GM21526 (cell line): ENCODE results near the gene FURIN.
"Not testable (repeated sequence)": the region's sequence is repeated elsewhere in the genome, so short reads cannot be mapped to it uniquely, and the experiment has no call there.

Experiments
- ATAC-seq: cut with Tn5 transposase; IDR thresholded peaks from one replicate; pipeline ENCODE4 v1.9.1; 2021; ENCODE audit warnings: moderate library complexity; ENCODE audit not compliant: unreplicated experiment, low FRiP score

Gene FURIN

DNA sequence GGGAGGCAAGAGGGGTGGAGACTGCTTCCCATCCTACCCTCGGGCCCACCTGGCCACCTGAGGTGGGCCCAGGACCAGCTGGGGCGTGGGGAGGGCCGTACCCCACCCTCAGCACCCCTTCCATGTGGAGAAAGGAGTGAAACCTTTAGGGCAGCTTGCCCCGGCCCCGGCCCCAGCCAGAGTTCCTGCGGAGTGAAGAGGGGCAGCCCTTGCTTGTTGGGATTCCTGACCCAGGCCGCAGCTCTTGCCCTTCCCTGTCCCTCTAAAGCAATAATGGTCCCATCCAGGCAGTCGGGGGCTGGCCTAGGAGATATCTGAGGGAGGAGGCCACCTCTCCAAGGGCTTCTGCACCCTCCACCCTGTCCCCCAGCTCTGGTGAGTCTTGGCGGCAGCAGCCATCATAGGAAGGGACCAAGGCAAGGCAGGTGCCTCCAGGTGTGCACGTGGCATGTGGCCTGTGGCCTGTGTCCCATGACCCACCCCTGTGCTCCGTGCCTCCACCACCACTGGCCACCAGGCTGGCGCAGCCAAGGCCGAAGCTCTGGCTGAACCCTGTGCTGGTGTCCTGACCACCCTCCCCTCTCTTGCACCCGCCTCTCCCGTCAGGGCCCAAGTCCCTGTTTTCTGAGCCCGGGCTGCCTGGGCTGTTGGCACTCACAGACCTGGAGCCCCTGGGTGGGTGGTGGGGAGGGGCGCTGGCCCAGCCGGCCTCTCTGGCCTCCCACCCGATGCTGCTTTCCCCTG, 13.8 kb downstream of the FURIN start:
- ATAC-seq: no peak

DNA sequence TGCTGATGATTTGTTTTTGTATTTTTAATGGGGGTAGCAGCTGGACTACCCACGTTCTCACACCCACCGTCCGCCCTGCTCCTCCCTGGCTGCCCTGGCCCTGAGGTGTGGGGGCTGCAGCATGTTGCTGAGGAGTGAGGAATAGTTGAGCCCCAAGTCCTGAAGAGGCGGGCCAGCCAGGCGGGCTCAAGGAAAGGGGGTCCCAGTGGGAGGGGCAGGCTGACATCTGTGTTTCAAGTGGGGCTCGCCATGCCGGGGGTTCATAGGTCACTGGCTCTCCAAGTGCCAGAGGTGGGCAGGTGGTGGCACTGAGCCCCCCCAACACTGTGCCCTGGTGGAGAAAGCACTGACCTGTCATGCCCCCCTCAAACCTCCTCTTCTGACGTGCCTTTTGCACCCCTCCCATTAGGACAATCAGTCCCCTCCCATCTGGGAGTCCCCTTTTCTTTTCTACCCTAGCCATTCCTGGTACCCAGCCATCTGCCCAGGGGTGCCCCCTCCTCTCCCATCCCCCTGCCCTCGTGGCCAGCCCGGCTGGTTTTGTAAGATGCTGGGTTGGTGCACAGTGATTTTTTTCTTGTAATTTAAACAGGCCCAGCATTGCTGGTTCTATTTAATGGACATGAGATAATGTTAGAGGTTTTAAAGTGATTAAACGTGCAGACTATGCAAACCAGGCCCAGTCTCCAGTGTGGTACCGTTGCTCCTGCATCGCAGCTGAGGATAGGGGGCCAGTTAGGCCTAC, 14.6 kb downstream of the FURIN start:
- no peak for ATAC-seq

DNA sequence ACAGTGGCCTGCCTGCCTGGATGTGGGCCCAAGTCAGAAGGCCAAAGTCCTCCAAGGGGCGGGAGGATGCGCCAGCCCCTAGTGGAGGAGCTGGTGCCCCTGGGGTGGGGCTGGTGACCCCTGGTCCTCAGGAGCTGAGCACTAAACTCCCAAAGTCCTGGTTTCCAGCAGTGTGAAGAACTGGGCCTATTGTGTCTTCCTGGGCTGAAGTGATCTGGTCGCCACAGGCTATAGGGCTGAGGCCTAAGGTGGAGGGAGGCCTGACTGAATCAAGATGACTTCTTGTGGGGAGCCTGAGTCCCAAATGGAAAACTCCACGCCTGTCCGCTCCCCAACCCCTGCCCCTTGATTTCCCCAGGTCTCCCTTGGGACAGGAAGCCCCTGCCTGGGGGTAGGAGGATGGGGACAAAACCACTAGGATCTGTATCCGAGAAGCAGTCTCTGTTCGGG, 15.2 kb downstream of the FURIN start:
- ATAC-seq: no peak

DNA sequence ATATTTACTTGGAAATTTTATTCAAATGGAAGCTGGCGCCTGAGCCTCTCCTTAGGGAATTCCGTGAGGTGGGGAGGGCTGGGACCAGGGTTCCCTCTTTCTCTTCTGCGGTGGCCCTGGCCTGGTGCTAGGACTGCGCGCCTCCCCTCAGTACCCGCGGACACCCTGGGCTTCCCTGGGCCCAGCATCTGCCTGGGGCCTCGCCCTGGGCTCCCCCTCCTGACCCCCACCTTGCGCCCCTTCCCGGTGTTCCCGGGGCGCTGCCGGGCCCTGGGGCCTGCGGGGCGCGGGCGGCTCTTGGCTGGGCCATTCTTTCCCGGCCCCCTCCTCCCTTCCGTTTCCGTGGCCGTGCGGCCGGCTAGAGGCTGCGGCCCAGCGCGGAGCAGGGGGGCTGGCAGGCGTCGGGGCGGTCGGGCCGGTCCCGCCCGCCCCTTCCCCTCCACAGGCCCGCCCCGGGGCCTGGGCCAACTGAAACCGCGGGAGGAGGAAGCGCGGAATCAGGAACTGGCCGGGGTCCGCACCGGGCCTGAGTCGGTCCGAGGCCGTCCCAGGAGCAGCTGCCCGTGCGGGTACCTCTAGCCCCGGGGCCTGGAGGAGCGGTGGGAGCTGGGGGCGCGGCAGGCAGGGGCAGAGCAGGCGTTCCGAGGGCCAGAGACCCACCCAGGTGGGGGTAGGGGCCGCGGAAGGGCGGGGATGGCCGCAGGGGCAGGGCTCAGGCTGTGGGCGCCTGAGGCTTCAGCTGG, 15.8 kb downstream of the FURIN start, which contains the start of gene FES:
TSS of gene FES (plus strand) at position 529 of the 743 bp plus-strand sequence. CDS start 542 bp downstream, outside the sequence.
- ATAC-seq: no peak

DNA sequence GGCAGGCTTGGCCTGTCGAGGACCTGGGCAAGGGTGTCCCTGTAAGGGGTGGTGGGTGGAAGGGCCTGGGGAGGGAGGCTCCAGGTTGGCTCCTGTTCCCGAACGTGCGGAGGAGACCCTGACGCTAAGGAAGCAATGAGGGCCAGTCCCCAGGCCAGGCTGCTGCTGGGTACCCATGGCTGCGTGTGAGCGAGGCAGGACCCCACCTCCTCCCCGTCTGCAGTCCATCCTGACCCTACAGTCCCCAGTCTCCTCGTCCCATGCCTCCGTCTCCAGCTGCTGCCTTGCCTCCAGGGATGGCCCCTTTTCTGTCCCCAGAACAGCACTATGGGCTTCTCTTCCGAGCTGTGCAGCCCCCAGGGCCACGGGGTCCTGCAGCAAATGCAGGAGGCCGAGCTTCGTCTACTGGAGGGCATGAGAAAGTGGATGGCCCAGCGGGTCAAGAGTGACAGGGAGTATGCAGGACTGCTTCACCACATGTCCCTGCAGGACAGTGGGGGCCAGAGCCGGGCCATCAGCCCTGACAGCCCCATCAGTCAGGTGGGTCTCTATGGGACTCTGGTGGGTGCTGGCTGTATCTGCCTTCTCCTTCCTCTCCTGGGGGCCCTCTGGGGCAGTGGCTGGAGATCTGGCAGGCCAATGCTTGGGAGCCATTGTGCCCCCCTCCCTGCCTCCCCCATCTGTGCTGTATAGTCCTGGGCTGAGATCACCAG, 16.5 kb downstream of the FURIN start:
- ATAC-seq: no peak

DNA sequence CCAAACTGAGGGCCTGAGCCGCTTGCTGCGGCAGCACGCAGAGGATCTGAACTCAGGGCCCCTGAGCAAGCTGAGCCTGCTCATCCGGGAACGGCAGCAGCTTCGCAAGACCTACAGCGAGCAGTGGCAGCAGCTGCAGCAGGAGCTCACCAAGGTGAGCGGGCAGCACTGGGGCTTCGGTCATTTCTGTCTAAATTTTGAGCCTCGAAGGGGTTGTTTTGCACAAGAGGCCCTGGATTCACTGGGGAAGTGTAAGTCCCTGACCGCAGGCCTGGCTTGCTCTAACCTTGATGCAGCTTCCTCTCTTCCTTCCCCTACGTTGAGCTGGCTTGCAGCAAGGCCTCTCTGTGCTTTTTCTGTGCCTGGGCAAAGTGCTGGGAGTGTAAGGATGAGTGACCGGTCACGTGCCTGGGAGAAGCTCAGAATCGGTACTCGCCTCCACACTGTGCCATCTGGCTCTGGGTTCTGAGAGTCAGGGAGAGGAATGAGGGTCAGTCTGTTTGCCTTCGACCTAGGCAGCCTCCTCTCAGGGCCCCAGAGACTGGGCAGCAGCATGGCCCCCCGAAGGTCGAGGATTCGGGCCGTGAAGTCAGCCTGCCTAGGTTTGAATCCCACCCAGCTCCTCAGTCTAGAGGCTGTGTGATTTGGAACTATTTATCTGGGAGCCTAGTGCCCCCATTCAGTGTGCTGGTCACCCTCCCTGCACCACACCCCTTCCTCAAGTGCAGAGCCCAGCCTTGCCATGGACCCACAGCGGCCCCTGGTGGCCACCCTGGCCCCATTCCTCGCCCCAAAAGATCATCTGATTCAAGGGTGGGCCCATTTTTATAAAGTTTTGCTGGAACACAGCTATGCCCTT, 17.3 kb downstream of the FURIN start:
- ATAC-seq: no peak

DNA sequence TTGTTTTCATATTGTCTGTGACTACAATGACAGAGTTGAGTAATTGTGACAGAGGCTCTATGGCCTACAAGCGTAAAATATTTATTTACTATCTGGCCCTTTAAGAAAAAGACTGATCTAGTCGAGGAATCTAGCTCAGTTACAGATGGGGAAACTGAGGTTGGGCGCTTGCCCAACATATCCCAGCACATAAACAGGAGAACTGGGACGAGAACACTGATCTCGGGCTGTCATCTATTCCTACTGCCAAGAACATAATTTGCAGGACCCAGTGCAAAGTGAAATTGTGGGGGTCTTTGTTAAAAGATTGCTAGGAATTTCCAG, 17.9 kb downstream of the FURIN start:
- ATAC-seq: no peak

DNA sequence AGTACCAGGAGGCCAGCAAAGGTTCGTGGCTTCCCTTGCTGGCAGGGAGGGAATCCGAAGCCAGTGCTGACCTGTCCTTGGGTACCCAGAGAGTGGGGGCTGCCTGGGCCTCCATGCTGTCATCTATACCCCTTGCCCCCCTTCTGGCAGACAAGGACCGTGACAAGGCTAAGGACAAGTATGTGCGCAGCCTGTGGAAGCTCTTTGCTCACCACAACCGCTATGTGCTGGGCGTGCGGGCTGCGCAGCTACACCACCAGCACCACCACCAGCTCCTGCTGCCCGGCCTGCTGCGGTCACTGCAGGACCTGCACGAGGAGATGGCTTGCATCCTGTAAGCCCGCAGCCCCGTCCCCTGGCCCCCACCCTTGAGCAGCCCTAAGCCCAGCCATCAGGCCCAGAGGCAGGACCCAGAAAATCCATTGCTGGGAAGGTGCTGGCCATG, 18.7 kb downstream of the FURIN start:
- no peak for ATAC-seq

DNA sequence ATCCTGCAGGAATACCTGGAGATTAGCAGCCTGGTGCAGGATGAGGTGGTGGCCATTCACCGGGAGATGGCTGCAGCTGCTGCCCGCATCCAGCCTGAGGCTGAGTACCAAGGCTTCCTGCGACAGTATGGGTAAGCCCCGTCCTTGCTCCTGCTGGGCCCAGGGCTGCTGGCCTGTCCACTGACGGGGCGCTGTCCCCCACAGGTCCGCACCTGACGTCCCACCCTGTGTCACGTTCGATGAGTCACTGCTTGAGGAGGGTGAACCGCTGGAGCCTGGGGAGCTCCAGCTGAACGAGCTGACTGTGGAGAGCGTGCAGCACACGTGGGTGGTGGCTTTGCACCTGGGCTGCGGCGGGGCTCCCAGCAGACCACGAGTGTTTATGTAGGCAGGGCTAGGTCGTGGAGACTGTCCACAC, 20.9 kb downstream of the FURIN start:
- ATAC-seq: no peak

DNA sequence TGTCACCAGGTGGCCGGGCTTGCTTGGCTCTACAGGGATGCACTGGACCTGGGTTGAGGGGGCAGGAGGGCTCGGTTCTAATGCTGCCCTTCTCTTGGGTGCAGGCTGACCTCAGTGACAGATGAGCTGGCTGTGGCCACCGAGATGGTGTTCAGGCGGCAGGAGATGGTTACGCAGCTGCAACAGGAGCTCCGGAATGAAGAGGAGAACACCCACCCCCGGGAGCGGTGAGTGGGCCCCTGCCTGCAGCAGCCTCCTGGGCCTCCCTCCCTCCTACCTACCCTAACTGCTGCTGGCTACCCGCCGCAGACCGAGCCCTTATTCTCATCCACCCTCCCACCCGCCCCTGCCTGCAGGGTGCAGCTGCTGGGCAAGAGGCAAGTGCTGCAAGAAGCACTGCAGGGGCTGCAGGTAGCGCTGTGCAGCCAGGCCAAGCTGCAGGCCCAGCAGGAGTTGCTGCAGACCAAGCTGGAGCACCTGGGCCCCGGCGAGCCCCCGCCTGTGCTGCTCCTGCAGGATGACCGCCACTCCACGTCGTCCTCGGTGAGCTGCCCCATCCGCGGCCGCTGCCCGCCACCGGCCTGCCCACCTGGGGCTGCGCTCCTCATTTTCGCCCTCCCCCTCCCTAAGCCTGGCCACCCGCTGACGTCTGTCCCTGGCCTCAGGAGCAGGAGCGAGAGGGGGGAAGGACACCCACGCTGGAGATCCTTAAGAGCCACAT, 21.5 kb downstream of the FURIN start:
- ATAC-seq: no peak

DNA sequence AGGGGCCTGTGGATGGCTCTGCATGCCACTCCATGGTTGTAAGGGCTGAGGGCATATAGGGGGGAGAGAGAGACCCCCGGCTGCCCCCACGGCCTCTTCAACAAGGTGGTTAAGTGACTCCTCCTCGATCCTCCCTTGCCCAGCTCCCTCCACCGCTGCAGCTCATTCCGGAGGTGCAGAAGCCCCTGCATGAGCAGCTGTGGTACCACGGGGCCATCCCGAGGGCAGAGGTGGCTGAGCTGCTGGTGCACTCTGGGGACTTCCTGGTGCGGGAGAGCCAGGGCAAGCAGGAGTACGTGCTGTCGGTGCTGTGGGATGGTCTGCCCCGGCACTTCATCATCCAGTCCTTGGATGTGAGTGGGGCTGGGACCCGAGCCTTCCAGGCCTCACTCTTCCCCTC, 22.5 kb downstream of the FURIN start:
- no peak for ATAC-seq

DNA sequence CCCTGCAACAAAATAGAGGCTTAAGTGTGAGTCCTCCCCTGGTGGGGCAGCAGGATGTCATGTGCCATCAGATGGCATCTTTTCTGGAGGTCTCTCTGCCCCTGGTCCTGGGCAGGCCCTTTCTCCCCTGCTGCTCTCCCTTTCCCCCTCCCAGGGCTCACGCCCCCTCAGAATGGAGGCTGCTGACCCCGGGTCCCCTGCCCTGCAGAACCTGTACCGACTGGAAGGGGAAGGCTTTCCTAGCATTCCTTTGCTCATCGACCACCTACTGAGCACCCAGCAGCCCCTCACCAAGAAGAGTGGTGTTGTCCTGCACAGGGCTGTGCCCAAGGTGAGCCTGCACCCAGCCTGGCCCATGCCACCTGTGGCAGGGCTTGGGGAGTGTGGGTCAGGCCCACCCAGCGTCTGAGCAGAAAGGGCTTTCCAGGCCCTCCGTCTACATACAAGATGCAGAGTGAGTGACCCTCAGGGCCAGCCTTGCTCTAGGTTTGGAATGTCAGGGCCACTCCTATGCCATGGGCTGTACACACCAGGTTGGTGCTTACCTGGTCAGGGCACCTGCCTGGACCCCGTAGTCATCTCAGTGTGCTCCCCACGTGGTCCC, 23.1 kb downstream of the FURIN start:
- no peak for ATAC-seq

DNA sequence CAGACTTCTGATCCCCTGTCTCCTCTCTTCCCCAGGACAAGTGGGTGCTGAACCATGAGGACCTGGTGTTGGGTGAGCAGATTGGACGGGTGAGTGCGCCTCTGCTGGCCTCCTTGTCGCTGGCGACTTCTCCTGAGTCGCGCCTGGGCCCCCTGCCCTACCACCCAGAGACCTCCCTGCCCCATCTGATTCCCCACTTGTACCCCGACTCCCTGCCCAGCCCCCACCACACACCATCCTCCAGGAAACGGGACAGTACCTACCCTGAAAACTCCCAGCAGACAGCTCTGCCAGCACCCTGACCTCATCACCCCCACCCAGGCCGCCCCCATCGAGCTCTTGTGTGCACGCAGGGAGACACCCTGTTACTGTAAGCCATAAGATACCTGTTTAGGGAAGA, 23.6 kb downstream of the FURIN start:
- ATAC-seq: no peak

DNA sequence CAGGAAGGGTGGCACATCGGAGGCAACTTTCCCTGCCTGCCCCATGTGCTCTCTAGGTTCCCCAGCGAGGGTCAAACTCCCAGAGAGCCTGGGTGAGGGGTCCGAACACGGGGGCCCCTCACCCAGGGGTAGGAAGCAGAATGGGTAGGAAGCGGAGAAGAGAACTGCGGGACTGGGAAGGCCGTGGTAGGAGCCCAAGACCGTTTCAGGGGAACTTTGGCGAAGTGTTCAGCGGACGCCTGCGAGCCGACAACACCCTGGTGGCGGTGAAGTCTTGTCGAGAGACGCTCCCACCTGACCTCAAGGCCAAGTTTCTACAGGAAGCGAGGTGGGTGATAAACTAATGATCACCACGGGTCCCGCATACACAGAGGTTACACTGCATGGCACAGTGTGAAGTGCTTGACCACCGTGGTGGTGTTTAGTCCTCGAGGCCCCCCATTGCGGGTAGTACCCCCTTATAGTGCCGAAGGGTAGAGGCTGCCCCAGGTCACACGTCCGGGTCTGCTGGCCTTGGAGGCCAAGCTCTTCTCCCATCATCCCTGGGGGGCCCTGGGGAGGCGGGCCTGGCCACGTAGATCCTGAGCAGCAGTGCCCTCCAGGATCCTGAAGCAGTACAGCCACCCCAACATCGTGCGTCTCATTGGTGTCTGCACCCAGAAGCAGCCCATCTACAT, 24.2 kb downstream of the FURIN start:
- ATAC-seq: no peak

DNA sequence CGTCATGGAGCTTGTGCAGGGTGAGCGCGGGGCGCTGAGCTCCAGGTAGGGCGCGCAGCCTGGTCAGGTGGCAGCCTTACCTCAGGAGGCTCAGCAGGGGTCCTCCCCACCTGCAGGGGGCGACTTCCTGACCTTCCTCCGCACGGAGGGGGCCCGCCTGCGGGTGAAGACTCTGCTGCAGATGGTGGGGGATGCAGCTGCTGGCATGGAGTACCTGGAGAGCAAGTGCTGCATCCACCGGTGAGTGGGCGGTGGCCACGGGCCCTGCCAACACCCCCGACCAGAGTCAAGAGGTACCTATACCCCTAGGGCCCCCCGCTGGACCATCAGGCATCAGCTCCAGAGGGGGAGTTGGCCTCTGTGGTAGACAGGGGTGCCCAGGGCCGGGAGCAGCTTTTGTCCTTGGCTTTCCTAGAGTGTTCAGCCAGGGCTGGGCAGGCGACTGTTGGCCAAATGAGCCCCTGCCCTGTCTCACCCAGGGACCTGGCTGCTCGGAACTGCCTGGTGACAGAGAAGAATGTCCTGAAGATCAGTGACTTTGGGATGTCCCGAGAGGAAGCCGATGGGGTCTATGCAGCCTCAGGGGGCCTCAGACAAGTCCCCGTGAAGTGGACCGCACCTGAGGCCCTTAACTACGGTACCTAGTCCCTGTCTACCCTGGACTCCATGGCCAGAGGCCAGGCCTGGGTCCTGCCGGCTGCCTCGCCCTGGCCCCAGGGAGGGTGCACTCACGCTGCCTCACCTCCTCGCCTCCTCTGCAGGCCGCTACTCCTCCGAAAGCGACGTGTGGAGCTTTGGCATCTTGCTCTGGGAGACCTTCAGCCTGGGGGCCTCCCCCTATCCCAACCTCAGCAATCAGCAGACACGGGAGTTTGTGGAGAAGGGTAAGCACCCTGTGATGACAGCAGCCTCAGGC, 25.0 kb downstream of the FURIN start:
- no peak for ATAC-seq

DNA sequence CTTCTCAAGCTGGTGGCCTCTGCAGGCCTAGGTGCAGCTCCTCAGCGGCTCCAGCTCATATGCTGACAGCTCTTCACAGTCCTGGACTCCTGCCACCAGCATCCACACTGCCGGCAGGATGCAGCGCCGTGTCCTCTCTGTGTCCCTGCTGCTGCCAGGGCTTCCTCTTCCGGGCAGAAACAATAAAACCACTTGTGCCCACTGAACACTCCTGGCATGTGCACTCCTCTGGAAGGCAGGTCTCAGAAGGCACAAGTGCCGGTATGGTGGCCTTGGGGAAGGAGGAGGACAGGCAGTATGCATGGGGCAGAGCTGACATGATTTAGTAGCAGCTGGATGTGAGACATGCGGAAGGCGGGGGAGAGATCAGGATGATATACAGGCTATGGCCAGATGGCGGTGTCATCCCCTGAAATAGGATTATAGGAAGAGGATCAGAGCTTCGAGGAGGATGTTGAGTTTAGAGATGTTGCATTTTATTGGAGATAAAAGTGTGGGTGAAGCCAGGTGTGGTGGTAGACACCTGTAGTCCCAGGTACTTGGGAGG, 27.3 kb downstream of the FURIN start:
- ATAC-seq: no peak

DNA sequence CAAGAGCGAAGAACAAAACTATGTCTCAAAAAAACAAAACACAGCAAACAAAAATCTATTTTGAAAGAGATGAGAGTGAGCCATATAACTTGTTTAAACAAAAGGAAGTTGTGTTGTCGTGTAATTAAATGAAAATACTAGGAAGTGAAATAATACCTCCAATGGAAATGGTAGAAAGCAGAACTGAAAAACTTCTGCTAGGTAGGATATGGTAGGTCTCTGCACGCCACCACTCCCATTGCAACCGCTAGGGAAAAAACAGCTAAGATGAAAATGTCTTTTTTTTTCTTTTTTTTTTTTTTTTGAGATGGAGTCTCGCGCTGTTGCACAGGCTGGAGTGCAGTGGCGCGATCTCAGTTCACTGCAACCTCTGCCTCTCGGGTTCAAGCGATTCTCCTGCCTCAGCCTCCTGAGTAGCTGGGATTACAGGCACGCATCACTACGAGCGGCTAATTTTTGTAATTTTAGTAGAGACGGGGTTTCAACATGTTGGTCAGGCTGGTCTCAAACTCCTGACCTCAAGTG, 28.8 kb downstream of the FURIN start:
- ATAC-seq: not testable (repeated sequence)
